ENCODE measurements around the gene ROR2.

- TF ChIP-seq CTCF (conservative IDR thresholded peaks at IDR 0.05; ENCODE audit: low read depth in 2 of 2) (no peak), POLR2AphosphoS5 (IDR thresholded peaks at IDR 0.05; ENCODE audit: low read depth) (no peak), REST (IDR thresholded peaks at IDR 0.05; ENCODE audit: unreplicated experiment) (no peak), EZH2phosphoT487 (IDR thresholded peaks at IDR 0.05; ENCODE audit: unreplicated experiment) (no peak), CREB1 (CRISPR knock-in tag; IDR thresholded peaks at IDR 0.05; ENCODE audit: low read depth) (no peak), EZH2 (IDR thresholded peaks at IDR 0.05; ENCODE audit: low read depth, unreplicated experiment) (no peak), ZNF114 (CRISPR knock-in tag; IDR thresholded peaks at IDR 0.05) (no peak)
Measured at GRCh38 chr9:91930475-91930874, 19.6 kb downstream of the ROR2 start.

Data from GM23338 (cell line).